Neural cell (in vitro differentiated cells): ENCODE measurements around the gene CA5A.

Source experiments
- POLR2AphosphoS5 ChIP-seq: IDR thresholded peaks from 2 replicates; pipeline ENCODE4 v1.6.1; 2012
- TF ChIP-seq, protein P1 (sequence below): fragments of 450-650 bp; IDR thresholded peaks from 2 replicates; pipeline ENCODE4 v1.5.1; 2014; ENCODE audit warnings: antibody characterized with exemption, mild to moderate bottlenecking, moderate library complexity; ENCODE audit not compliant: poor library complexity, severe bottlenecking

DNA sequence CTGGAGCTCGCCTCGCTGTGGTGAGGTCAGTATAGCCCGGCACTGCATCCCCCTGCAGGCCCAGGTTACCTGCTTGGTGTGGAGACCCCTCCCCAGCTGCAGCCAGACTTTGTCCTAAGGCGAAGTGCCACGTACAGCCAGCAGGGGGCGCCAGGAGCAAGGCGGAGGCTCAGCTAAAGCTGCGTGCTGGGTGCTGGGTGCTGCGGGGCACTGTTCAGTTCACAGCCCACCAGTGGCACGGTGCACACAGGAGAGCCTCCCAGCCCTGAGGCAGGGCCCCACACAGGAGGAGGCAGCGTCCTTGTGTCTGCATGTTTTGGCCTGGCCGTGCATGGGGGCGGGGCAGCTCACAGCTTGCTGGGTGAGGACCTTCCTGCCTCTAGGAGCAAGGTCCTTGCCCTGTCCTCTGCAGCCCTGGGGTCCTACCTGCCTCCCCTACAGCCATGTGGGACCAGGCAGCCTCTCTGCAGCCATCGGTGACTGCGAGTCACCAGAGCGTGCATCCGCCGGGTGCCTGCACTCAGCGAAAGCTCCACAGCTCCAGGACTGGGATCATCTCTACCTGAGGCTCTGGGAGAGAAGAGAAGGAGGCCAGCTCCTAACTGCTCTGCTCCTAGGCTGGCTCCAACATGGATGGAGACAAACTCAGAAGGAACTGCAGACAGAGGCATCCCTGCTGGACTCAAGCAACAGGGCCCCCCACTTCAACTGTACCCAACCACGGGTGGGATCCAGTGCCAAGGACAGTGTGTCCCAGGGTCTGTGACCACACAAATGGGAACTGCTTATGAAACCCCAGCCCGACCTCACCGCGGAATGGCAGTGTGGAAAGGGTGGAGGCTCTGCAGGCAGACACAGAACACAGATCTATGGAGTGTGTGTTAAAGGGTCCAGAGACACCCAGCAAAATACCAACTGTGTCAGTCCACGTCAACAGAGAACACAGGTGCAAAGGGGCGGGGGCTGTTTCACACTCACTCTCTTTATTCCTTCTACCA lies 86.0 kb downstream of the CA5A start:
- TF ChIP-seq POLR2AphosphoS5: no peak
- TF ChIP-seq, protein P1, sequence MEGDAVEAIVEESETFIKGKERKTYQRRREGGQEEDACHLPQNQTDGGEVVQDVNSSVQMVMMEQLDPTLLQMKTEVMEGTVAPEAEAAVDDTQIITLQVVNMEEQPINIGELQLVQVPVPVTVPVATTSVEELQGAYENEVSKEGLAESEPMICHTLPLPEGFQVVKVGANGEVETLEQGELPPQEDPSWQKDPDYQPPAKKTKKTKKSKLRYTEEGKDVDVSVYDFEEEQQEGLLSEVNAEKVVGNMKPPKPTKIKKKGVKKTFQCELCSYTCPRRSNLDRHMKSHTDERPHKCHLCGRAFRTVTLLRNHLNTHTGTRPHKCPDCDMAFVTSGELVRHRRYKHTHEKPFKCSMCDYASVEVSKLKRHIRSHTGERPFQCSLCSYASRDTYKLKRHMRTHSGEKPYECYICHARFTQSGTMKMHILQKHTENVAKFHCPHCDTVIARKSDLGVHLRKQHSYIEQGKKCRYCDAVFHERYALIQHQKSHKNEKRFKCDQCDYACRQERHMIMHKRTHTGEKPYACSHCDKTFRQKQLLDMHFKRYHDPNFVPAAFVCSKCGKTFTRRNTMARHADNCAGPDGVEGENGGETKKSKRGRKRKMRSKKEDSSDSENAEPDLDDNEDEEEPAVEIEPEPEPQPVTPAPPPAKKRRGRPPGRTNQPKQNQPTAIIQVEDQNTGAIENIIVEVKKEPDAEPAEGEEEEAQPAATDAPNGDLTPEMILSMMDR: peak; percentile 85
